SK-N-SH treated with all-trans-retinoic acid at 6 μM for 48 hours (cell line): ENCODE data around the gene FANCC.

Source experiments
- ARNTL ChIP-seq: fragments of 450-650 bp; formaldehyde crosslinking; IDR thresholded peaks from 2 replicates; pipeline ENCODE4 v1.5.0; 2020; ENCODE audit warnings: low read depth, mild to moderate bottlenecking, moderate library complexity, borderline replicate concordance
- GLIS3 ChIP-seq: fragments of 250-450 bp; sonication (Bioruptor Pico); IDR thresholded peaks from 2 replicates; pipeline ENCODE4 v1.5.0; 2020; ENCODE audit warnings: mild to moderate bottlenecking, moderate library complexity
- ISL1 ChIP-seq: fragments of 250-450 bp; sonication (Bioruptor Pico); IDR thresholded peaks from 2 replicates; pipeline ENCODE4 v2.1.2; 2022; ENCODE audit warnings: mild to moderate bottlenecking, moderate library complexity
- OSR1 ChIP-seq: fragments of 250-450 bp; sonication (Bioruptor Pico); IDR thresholded peaks from 2 replicates; pipeline ENCODE4 v1.8.0; 2022; ENCODE audit warnings: moderate library complexity, mild to moderate bottlenecking, inconsistent platforms
- RARB ChIP-seq: fragments of 250-450 bp; sonication (Bioruptor Pico); IDR thresholded peaks from 2 replicates; pipeline ENCODE4 v1.8.0; 2021; ENCODE audit warnings: mild to moderate bottlenecking, moderate library complexity
- SNAI2 ChIP-seq: fragments of 250-450 bp; sonication (Bioruptor Pico); IDR thresholded peaks from 2 replicates; pipeline ENCODE4 v1.5.0; 2020; ENCODE audit warnings: mild to moderate bottlenecking, moderate library complexity
- TCF4 ChIP-seq: fragments of 250-450 bp; sonication (Bioruptor Pico); IDR thresholded peaks from 2 replicates; pipeline ENCODE4 v1.8.0; 2021; ENCODE audit warnings: mild to moderate bottlenecking, moderate library complexity, borderline replicate concordance
- TOX ChIP-seq: fragments of 250-450 bp; sonication (Bioruptor Pico); IDR thresholded peaks from 2 replicates; pipeline ENCODE4 v1.8.0; 2021; ENCODE audit warnings: mild to moderate bottlenecking, moderate library complexity, borderline replicate concordance
- ZFP3 ChIP-seq: fragments of 250-450 bp; sonication (Bioruptor Pico); IDR thresholded peaks from 2 replicates; pipeline ENCODE4 v1.5.0; 2020; ENCODE audit warnings: mild to moderate bottlenecking, moderate library complexity
- ZNF70 ChIP-seq: fragments of 450-650 bp; formaldehyde crosslinking; IDR thresholded peaks from 2 replicates; pipeline ENCODE4 v1.5.0; 2020; ENCODE audit warnings: mild to moderate bottlenecking, moderate library complexity
- TF ChIP-seq, protein P1 (sequence below): fragments of 250-450 bp; sonication (Bioruptor Pico); IDR thresholded peaks from 2 replicates; pipeline ENCODE4 v1.8.0; 2020; ENCODE audit warnings: mild to moderate bottlenecking, moderate library complexity, borderline replicate concordance
- TF ChIP-seq, protein P2 (sequence below): fragments of 250-450 bp; sonication (Bioruptor Pico); IDR thresholded peaks from 2 replicates; pipeline ENCODE4 v1.5.0; 2020; ENCODE audit warnings: mild to moderate bottlenecking, moderate library complexity
- TF ChIP-seq, protein P3 (sequence below): fragments of 250-450 bp; sonication (Bioruptor Pico); IDR thresholded peaks from 2 replicates; pipeline ENCODE4 v1.5.1; 2021; ENCODE audit warnings: mild to moderate bottlenecking, moderate library complexity

- TF ChIP-seq, protein P1, sequence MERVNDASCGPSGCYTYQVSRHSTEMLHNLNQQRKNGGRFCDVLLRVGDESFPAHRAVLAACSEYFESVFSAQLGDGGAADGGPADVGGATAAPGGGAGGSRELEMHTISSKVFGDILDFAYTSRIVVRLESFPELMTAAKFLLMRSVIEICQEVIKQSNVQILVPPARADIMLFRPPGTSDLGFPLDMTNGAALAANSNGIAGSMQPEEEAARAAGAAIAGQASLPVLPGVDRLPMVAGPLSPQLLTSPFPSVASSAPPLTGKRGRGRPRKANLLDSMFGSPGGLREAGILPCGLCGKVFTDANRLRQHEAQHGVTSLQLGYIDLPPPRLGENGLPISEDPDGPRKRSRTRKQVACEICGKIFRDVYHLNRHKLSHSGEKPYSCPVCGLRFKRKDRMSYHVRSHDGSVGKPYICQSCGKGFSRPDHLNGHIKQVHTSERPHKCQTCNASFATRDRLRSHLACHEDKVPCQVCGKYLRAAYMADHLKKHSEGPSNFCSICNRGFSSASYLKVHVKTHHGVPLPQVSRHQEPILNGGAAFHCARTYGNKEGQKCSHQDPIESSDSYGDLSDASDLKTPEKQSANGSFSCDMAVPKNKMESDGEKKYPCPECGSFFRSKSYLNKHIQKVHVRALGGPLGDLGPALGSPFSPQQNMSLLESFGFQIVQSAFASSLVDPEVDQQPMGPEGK (CRISPR knock-in tag), result no peak
- TF ChIP-seq, protein P2, sequence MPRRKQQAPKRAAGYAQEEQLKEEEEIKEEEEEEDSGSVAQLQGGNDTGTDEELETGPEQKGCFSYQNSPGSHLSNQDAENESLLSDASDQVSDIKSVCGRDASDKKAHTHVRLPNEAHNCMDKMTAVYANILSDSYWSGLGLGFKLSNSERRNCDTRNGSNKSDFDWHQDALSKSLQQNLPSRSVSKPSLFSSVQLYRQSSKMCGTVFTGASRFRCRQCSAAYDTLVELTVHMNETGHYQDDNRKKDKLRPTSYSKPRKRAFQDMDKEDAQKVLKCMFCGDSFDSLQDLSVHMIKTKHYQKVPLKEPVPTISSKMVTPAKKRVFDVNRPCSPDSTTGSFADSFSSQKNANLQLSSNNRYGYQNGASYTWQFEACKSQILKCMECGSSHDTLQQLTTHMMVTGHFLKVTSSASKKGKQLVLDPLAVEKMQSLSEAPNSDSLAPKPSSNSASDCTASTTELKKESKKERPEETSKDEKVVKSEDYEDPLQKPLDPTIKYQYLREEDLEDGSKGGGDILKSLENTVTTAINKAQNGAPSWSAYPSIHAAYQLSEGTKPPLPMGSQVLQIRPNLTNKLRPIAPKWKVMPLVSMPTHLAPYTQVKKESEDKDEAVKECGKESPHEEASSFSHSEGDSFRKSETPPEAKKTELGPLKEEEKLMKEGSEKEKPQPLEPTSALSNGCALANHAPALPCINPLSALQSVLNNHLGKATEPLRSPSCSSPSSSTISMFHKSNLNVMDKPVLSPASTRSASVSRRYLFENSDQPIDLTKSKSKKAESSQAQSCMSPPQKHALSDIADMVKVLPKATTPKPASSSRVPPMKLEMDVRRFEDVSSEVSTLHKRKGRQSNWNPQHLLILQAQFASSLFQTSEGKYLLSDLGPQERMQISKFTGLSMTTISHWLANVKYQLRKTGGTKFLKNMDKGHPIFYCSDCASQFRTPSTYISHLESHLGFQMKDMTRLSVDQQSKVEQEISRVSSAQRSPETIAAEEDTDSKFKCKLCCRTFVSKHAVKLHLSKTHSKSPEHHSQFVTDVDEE (CRISPR knock-in tag), result no peak
- TF ChIP-seq RARB (CRISPR knock-in tag) (no peak), SNAI2 (CRISPR knock-in tag) (no peak), TOX (CRISPR knock-in tag) (no peak), OSR1 (no peak), GLIS3 (CRISPR knock-in tag) (no peak), ZFP3 (no peak), ARNTL (CRISPR knock-in tag) (no peak), TCF4 (CRISPR knock-in tag) (no peak), ZNF70 (CRISPR knock-in tag) (no peak), ISL1 (CRISPR knock-in tag) (no peak)
- TF ChIP-seq, protein P3, sequence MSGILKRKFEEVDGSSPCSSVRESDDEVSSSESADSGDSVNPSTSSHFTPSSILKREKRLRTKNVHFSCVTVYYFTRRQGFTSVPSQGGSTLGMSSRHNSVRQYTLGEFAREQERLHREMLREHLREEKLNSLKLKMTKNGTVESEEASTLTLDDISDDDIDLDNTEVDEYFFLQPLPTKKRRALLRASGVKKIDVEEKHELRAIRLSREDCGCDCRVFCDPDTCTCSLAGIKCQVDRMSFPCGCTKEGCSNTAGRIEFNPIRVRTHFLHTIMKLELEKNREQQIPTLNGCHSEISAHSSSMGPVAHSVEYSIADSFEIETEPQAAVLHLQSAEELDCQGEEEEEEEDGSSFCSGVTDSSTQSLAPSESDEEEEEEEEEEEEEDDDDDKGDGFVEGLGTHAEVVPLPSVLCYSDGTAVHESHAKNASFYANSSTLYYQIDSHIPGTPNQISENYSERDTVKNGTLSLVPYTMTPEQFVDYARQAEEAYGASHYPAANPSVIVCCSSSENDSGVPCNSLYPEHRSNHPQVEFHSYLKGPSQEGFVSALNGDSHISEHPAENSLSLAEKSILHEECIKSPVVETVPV (CRISPR knock-in tag), result no peak
These were observed 236.4 kb downstream of the FANCC start for GRCh38 chr9:95080961-95081647.
